Pericardium fibroblast (primary cell): ENCODE results near the gene PPP6R3. TPM values are rescaled to one million over a fixed set of nuclear protein-coding genes. Genes with fewer than 3 reads are reported as not detected.

Experiments
- total RNA-seq: library from RNA; depleted of rRNA; stranded (reverse); fragments of >200 nt; gene quantifications from 2 replicates; pipeline ENCODE4 v1.2.3, GENCODE V29; 2015

Gene PPP6R3
- total RNA-seq: 51.3 and 57.3 TPM in 2 replicates

GRCh38 chr11:68460741-68461574 lies at the start of gene PPP6R3:
Gene PPP6R3 (plus strand): TSS chr11:68460752. CDS start chr11:68537665, 76,913 bp downstream.

Other genes with a start within 250 kb of the PPP6R3 start
- 16.2 and 19.5 TPM in 2 replicates for gene KMT5B, start 247.5 kb upstream of the PPP6R3 start, total RNA-seq
- gene C11orf24, start 188.8 kb upstream of the PPP6R3 start, total RNA-seq: 47.8 and 62.4 TPM in 2 replicates
- 18.0 and 20.2 TPM in 2 replicates for gene LRP5, start 148.2 kb upstream of the PPP6R3 start, total RNA-seq
- 0.26 TPM in 1 of 2 replicates, not detected in the other for gene GAL, start 223.8 kb downstream of the PPP6R3 start, total RNA-seq